Nephron progenitor cell (in vitro differentiated cells): Measurements from ENCODE around the gene CD55.
A peak's percentile ranks its signal among the peaks of the same experiment; 100 is the strongest.

Experiments
- DNase-seq: peaks from one replicate; pipeline ENCODE4 v3.0.0; 2021
- H3K27ac Mint-ChIP-seq: 2 replicates; pipeline ENCODE4 v1.8.0; 2021; ENCODE audit warnings: mild to moderate bottlenecking, moderate library complexity, mixed read lengths
- H3K27me3 Mint-ChIP-seq: 2 replicates; pipeline ENCODE4 v1.8.0; 2021; ENCODE audit warnings: mild to moderate bottlenecking, low read depth, mixed read lengths; ENCODE audit not compliant: poor library complexity
- H3K36me3 Mint-ChIP-seq: 2 replicates; pipeline ENCODE4 v1.8.0; 2021; ENCODE audit warnings: low read depth, mixed read lengths
- H3K4me1 Mint-ChIP-seq: 2 replicates; pipeline ENCODE4 v1.8.0; 2021; ENCODE audit warnings: mixed read lengths
- H3K4me3 Mint-ChIP-seq: 2 replicates; pipeline ENCODE4 v1.8.0; 2021; ENCODE audit warnings: mild to moderate bottlenecking, moderate library complexity, mixed read lengths
- H3K9me3 Mint-ChIP-seq: 2 replicates; pipeline ENCODE4 v1.8.0; 2021; ENCODE audit warnings: mild to moderate bottlenecking, moderate library complexity, mixed read lengths
- CTCF ChIP-seq: fragments of 200-600 bp; sonication (generic); IDR thresholded peaks from 2 replicates; pipeline ENCODE4 v1.5.0; 2021; ENCODE audit warnings: antibody characterized with exemption

CD55 gene

GRCh38 chr1:207346513-207346912 is 25.0 kb downstream of the CD55 start:
- H3K36me3 Mint-ChIP-seq = peaks cover 36% of the 10 kb centered on the region
- TF ChIP-seq CTCF = no peak
- H3K27me3 Mint-ChIP-seq = no peaks in the 10 kb centered on the region
- H3K27ac Mint-ChIP-seq = no peak overlapping the region
- H3K4me1 Mint-ChIP-seq = no peaks in the 10 kb centered on the region
- DNase-seq = peak; percentile 2
- H3K4me3 Mint-ChIP-seq = no peak overlapping the region
- H3K9me3 Mint-ChIP-seq = peaks cover 30% of the 10 kb centered on the region

- H3K9me3 Mint-ChIP-seq = peaks cover 30% of the 10 kb centered on the region
- H3K27me3 Mint-ChIP-seq = no peaks in the 10 kb centered on the region
- peaks cover 36% of the 10 kb centered on the region for H3K36me3 Mint-ChIP-seq
- H3K4me3 Mint-ChIP-seq = no peak overlapping the region
- no peak overlapping the region for H3K27ac Mint-ChIP-seq
- no peak for TF ChIP-seq CTCF
- no peak for DNase-seq
- no peaks in the 10 kb centered on the region for H3K4me1 Mint-ChIP-seq
Observed at GRCh38 chr1:207349979-207350378, 28.5 kb downstream of the CD55 start.

GRCh38 chr1:207352554-207352953 is 31.1 kb downstream of the CD55 start:
- no peaks in the 10 kb centered on the region for H3K27me3 Mint-ChIP-seq
- no peaks in the 10 kb centered on the region for H3K4me1 Mint-ChIP-seq
- H3K4me3 Mint-ChIP-seq = no peak overlapping the region
- no peak for TF ChIP-seq CTCF
- peaks cover 30% of the 10 kb centered on the region for H3K9me3 Mint-ChIP-seq
- H3K27ac Mint-ChIP-seq = no peak overlapping the region
- H3K36me3 Mint-ChIP-seq = peaks cover 34% of the 10 kb centered on the region
- DNase-seq = no peak

GRCh38 chr1:207355060-207355459 is 33.6 kb downstream of the CD55 start:
- peaks cover 12% of the 10 kb centered on the region for H3K9me3 Mint-ChIP-seq
- no peak for DNase-seq
- H3K4me3 Mint-ChIP-seq = no peak overlapping the region
- H3K36me3 Mint-ChIP-seq = peaks cover 12% of the 10 kb centered on the region
- no peaks in the 10 kb centered on the region for H3K27me3 Mint-ChIP-seq
- no peak overlapping the region for H3K27ac Mint-ChIP-seq
- no peak for TF ChIP-seq CTCF
- no peaks in the 10 kb centered on the region for H3K4me1 Mint-ChIP-seq

- Mint-ChIP-seq H3K27me3 (no peaks in the 10 kb centered on the region), H3K4me3 (no peak overlapping the region), H3K27ac (no peak overlapping the region), H3K9me3 (peaks cover 5% of the 10 kb centered on the region), H3K4me1 (no peaks in the 10 kb centered on the region), H3K36me3 (peaks cover 6% of the 10 kb centered on the region)
- TF ChIP-seq CTCF = no peak
- no peak for DNase-seq
Observed at GRCh38 chr1:207355513-207356295, 34.2 kb downstream of the CD55 start.

GRCh38 chr1:207361029-207361428 is 39.6 kb downstream of the CD55 start:
- Mint-ChIP-seq H3K27ac (no peak overlapping the region), H3K4me3 (no peak overlapping the region), H3K9me3 (no peaks in the 10 kb centered on the region), H3K27me3 (no peaks in the 10 kb centered on the region), H3K4me1 (no peaks in the 10 kb centered on the region), H3K36me3 (no peaks in the 10 kb centered on the region)
- no peak for TF ChIP-seq CTCF
- DNase-seq = no peak
